Mesothelial cell of epicardium (in vitro differentiated cells): ENCODE measurements around the gene CD44. TPM values are rescaled to one million over a fixed set of nuclear protein-coding genes. Genes with fewer than 3 reads are reported as not detected.

Source experiments
- DNase-seq, 2 experiments: peaks; one replicate each; pipeline ENCODE4 v3.0.0; 2021; ENCODE audit warnings: low spot score in 2 of 2; ENCODE audit not compliant: unreplicated experiment in 2 of 2
- H3K27ac Mint-ChIP-seq: 2 replicates; pipeline ENCODE4 v1.8.0; 2021; ENCODE audit warnings: mixed read lengths
- H3K27me3 Mint-ChIP-seq: 2 replicates; pipeline ENCODE4 v1.8.0; 2021; ENCODE audit warnings: low read depth, mixed read lengths
- H3K36me3 Mint-ChIP-seq: 2 replicates; pipeline ENCODE4 v1.8.0; 2021; ENCODE audit warnings: mixed read lengths
- H3K4me1 Mint-ChIP-seq: 2 replicates; pipeline ENCODE4 v1.8.0; 2021; ENCODE audit warnings: mixed read lengths
- H3K4me3 Mint-ChIP-seq: 2 replicates; pipeline ENCODE4 v1.8.0; 2021; ENCODE audit warnings: mild to moderate bottlenecking, moderate library complexity, mixed read lengths
- H3K9me3 Mint-ChIP-seq: 2 replicates; pipeline ENCODE4 v1.8.0; 2021; ENCODE audit warnings: mixed read lengths
- CTCF ChIP-seq: fragments of 200-600 bp; sonication (generic); IDR thresholded peaks from one replicate; pipeline ENCODE4 v1.5.0; 2021; ENCODE audit warnings: antibody characterized with exemption; ENCODE audit not compliant: unreplicated experiment
- total RNA-seq: library from RNA; stranded (reverse); gene quantifications from 3 replicates; pipeline ENCODE4 v1.2.1, GENCODE V29; 2021

The CD44 gene
- total RNA-seq, 1 donor from 2014 or later = 1.9 TPM

- Mint-ChIP-seq H3K9me3 (peaks cover 5% of the 10 kb centered on the region), H3K36me3 (no peaks in the 10 kb centered on the region), H3K4me1 (no peaks in the 10 kb centered on the region), H3K27ac (no peak overlapping the region), H3K4me3 (no peak overlapping the region), H3K27me3 (peaks cover 8% of the 10 kb centered on the region)
- TF ChIP-seq CTCF = no peak
- DNase-seq = no peak
Measured at GRCh38 chr11:35098855-35099254, 40.1 kb upstream of the CD44 start.

- Mint-ChIP-seq H3K9me3 (peaks cover 5% of the 10 kb centered on the region), H3K27ac (no peak overlapping the region), H3K36me3 (no peaks in the 10 kb centered on the region), H3K4me3 (no peak overlapping the region), H3K27me3 (peaks cover 13% of the 10 kb centered on the region), H3K4me1 (no peaks in the 10 kb centered on the region)
- DNase-seq = no peak
- TF ChIP-seq CTCF = no peak
Measured at GRCh38 chr11:35099278-35100012, 39.5 kb upstream of the CD44 start.

DNA sequence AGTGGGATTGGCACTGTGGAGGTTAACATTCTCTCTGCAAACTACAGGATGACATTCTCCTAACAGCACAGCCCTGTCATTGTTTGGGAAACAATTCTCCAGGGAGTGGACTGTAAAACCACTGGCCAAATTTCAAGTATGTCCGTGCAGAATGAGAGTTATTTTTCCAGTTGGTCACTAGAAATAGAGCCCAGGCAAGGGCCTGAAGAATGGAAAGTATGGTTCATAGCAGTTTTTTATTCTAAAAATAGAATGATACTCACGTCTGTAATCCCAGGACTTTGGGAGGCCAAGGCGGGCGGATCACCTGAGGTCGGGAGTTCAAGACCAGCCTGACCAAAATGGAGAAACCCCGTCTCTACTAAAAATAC is 39.0 kb upstream of the CD44 start:
- H3K4me1 Mint-ChIP-seq = no peaks in the 10 kb centered on the region
- H3K4me3 Mint-ChIP-seq = no peak overlapping the region
- no peak for DNase-seq
- peaks cover 14% of the 10 kb centered on the region for H3K27me3 Mint-ChIP-seq
- H3K27ac Mint-ChIP-seq = no peak overlapping the region
- no peak for TF ChIP-seq CTCF
- no peaks in the 10 kb centered on the region for H3K36me3 Mint-ChIP-seq
- H3K9me3 Mint-ChIP-seq = peaks cover 5% of the 10 kb centered on the region

DNA sequence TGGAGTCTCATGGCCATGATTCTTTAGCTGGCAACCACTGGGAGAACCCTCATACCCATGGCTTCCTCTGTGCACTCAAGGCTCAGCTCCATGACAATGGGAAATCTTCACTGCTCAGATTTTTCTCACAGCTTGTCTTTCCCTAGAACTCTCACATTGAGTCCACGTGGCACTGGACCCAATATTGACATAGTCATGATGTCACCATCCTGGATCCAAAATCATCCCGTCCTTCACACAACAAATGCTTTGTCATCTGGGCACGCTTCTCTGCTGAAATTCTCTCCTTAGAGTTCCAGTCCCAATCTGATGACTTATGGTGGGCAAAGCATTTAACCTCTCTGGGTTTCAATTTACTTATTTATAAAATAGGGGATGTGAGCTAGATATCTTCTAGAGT is 37.7 kb upstream of the CD44 start:
- H3K4me1 Mint-ChIP-seq = no peaks in the 10 kb centered on the region
- DNase-seq = no peak
- no peak overlapping the region for H3K27ac Mint-ChIP-seq
- H3K27me3 Mint-ChIP-seq = peaks cover 25% of the 10 kb centered on the region
- no peaks in the 10 kb centered on the region for H3K36me3 Mint-ChIP-seq
- H3K4me3 Mint-ChIP-seq = no peak overlapping the region
- no peak for TF ChIP-seq CTCF
- no peaks in the 10 kb centered on the region for H3K9me3 Mint-ChIP-seq

DNA sequence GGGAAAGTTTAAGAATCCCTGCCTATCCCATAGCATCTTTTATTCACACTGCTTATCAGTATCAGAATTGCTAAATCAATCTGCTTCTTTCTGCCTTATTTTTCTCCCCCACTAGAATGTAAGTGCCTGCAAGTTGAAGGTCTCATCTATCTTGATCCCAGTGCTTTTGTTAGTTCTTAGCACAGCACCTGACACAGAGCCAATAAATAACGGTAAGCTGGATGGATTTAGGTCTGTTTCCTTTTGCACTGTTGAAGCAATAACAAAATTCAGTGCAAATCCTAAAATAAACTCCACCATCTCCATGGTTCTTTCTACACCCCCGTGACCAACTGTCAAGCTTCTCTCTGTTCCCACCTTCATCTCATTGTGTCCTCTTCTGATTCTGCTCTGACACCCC is 36.7 kb upstream of the CD44 start:
- no peak for DNase-seq
- TF ChIP-seq CTCF = no peak
- Mint-ChIP-seq H3K27me3 (peaks cover 35% of the 10 kb centered on the region), H3K4me1 (no peaks in the 10 kb centered on the region), H3K27ac (no peak overlapping the region), H3K9me3 (no peaks in the 10 kb centered on the region), H3K36me3 (no peaks in the 10 kb centered on the region), H3K4me3 (no peak overlapping the region)
